B cell (primary cell): ENCODE measurements around the gene ELMOD3. TPM values are rescaled to one million over a fixed set of nuclear protein-coding genes. Genes with fewer than 3 reads are reported as not detected.
A peak's percentile ranks its signal among the peaks of the same experiment; 100 is the strongest.

Source experiments
- ATAC-seq: fragments of 200-7000 bp; cut with Tn5 transposase; one replicate; pipeline ENCODE4 v1.10.0; 2021; ENCODE audit warnings: low read depth, mild to moderate bottlenecking, moderate number of reproducible peaks, moderate library complexity
- CTCF ChIA-PET: fragments of 350-600 bp; sonication (Branson Sonifier 250); formaldehyde crosslinking; loops from one replicate; lab custom pipeline; 2021; ENCODE audit warnings: antibody characterized with exemption, inconsistent platforms; lab: Charles Lee
- POLR2A ChIA-PET: fragments of 350-600 bp; sonication (Branson Sonifier 250); formaldehyde crosslinking; loops from one replicate; lab custom pipeline; 2021; ENCODE audit warnings: antibody characterized with exemption; lab: Charles Lee
- DNase-seq: peaks from one replicate; pipeline ENCODE4 v3.0.0; 2013
- H2AFZ ChIP-seq: 2 replicates; pipeline ENCODE4 v1.6.1; 2012; ENCODE audit warnings: mild to moderate bottlenecking, low read depth, low read length; ENCODE audit not compliant: insufficient read depth, poor library complexity, severe bottlenecking
- H3K27ac ChIP-seq, 2 donors: 1 replicate in 1 of 2; 2 replicates in 1 of 2; pipeline ENCODE4 v1.5.1; 2012 to 2013; ENCODE audit warnings: low read length in 2 of 2, mild to moderate bottlenecking in 2 of 2, moderate library complexity in 1 of 2
- H3K27me3 ChIP-seq, 4 experiments: fragments of 200-600 bp in 1 of 4; sonication (generic) in 1 of 4; replicated peaks in 1 of 4; 1 replicate in 2 of 4; 2 replicates in 2 of 4; pipeline versions ENCODE4 v1.6.1 to v1.7.0; 2013 to 2016; ENCODE audit warnings: low read length in 3 of 4, mild to moderate bottlenecking in 2 of 4, mixed read lengths in 1 of 4, moderate library complexity in 1 of 4; ENCODE audit not compliant: insufficient read depth in 4 of 4, control insufficient read depth in 3 of 4; ENCODE audit errors: control extremely low read depth in 1 of 4
- H3K36me3 ChIP-seq, 2 experiments: replicated peaks in 1 of 2; 1 replicate in 1 of 2; 2 replicates in 1 of 2; pipeline versions ENCODE4 v1.6.1 to v1.7.1; 2013; ENCODE audit warnings: low read length in 1 of 2; ENCODE audit not compliant: insufficient read depth in 2 of 2, control insufficient read depth in 1 of 2; ENCODE audit errors: control extremely low read depth in 1 of 2, extremely low read depth in 1 of 2
- H3K4me1 ChIP-seq, 2 donors: fragments of 200-600 bp in 1 of 2; sonication (generic) in 1 of 2; 1 replicate in 1 of 2; 2 replicates in 1 of 2; pipeline versions ENCODE4 v1.5.1 to v1.6.1; 2013 to 2017; ENCODE audit warnings: low read length in 2 of 2; ENCODE audit not compliant: control insufficient read depth in 2 of 2, insufficient read depth in 2 of 2
- H3K4me2 ChIP-seq: replicated peaks from 2 replicates; pipeline ENCODE3; 2012; ENCODE audit warnings: mild to moderate bottlenecking, low read depth, low read length; ENCODE audit not compliant: poor library complexity, severe bottlenecking
- H3K4me3 ChIP-seq, 5 experiments: fragments of 200-600 bp in 1 of 5; sonication (generic) in 1 of 5; 1 replicate in 3 of 5; 2 replicates in 2 of 5; pipeline versions ENCODE4 v1.5.1 to v1.7.0; 2011 to 2016; ENCODE audit warnings: low read length in 4 of 5, mild to moderate bottlenecking in 4 of 5, low read depth in 2 of 5, control low read depth in 1 of 5, moderate library complexity in 1 of 5; ENCODE audit not compliant: insufficient read depth in 1 of 5; ENCODE audit errors: control extremely low read depth in 1 of 5, extremely low read depth in 1 of 5
- H3K79me2 ChIP-seq: fragments of 200-600 bp; sonication (generic); one replicate; pipeline ENCODE4 v1.6.0; 2016; ENCODE audit warnings: low read length; ENCODE audit not compliant: control insufficient read depth, insufficient read depth
- H3K9ac ChIP-seq: fragments of 200-600 bp; sonication (generic); 2 replicates; pipeline ENCODE4 v1.6.1; 2017; ENCODE audit warnings: mild to moderate bottlenecking, low read length, moderate library complexity
- H3K9me3 ChIP-seq, 3 donors: one replicate each; pipeline versions ENCODE4 v1.6.1 to v1.7.1; 2013; ENCODE audit warnings: low read length in 2 of 3; ENCODE audit not compliant: control insufficient read depth in 2 of 3, insufficient read depth in 1 of 3; ENCODE audit errors: control extremely low read depth in 1 of 3
- H4K20me1 ChIP-seq: 2 replicates; pipeline ENCODE4 v1.6.0; 2012; ENCODE audit warnings: mild to moderate bottlenecking, low read length; ENCODE audit not compliant: insufficient read depth, control insufficient read depth, poor library complexity, severe bottlenecking
- H3K27ac Mint-ChIP-seq: one replicate; pipeline ENCODE4 v1.8.0; 2021; ENCODE audit warnings: mixed read lengths
- H3K27me3 Mint-ChIP-seq: one replicate; pipeline ENCODE4 v1.8.0; 2021; ENCODE audit warnings: mixed read lengths
- H3K4me1 Mint-ChIP-seq: one replicate; pipeline ENCODE4 v1.8.0; 2021; ENCODE audit warnings: mixed read lengths
- H3K4me3 Mint-ChIP-seq: one replicate; pipeline ENCODE4 v1.8.0; 2021; ENCODE audit warnings: mixed read lengths
- H3K9me3 Mint-ChIP-seq: one replicate; pipeline ENCODE4 v1.8.0; 2022; ENCODE audit warnings: mixed read lengths; ENCODE audit not compliant: insufficient read depth
- EZH2 ChIP-seq: IDR thresholded peaks from 2 replicates; pipeline ENCODE4 v1.6.1; 2012; ENCODE audit warnings: borderline replicate concordance, low read depth, mild to moderate bottlenecking, moderate library complexity, low read length; ENCODE audit not compliant: insufficient read depth, poor library complexity, severe bottlenecking
- WGBS: methylation state at CpG from one replicate; pipeline ENCODE4 v1.1.5; 2013; ENCODE audit warnings: missing lambda C conversion rate; ENCODE audit not compliant: insufficient coverage; 5-methylcytosine and 5-hydroxymethylcytosine counted together
- intact Hi-C: fragments of 100-400 bp; cut with micrococcal nuclease; formaldehyde crosslinking; loops from one replicate; pipeline ENCODE4 v1.10.0; 2022
- polyA plus RNA-seq: library from polyadenylated mRNA; depleted of rRNA; stranded (reverse); fragments of >200 nt; gene quantifications from 2 replicates; pipeline ENCODE4 v1.2.3, GENCODE V29; 2012
- total RNA-seq, 2 donors: library from RNA; stranded (reverse); fragments of 120-200 nt in 1 of 2; gene quantifications; 1 replicate in 1 of 2; 2 replicates in 1 of 2; pipeline versions ENCODE4 v1.2.3 to v1.2.4, GENCODE V29; 2013 to 2022
- TF ChIP-seq, protein P1 (sequence below): fragments of 200-600 bp; IDR thresholded peaks from one replicate; pipeline ENCODE4 v1.8.0; 2022; ENCODE audit warnings: antibody characterized with exemption, mild to moderate bottlenecking

ELMOD3 gene
- total and polyA plus RNA-seq, 2 donors (not counting 1 experiment from before 2014, with no cell fraction given) = 34.3 to 57.6 TPM

DNA sequence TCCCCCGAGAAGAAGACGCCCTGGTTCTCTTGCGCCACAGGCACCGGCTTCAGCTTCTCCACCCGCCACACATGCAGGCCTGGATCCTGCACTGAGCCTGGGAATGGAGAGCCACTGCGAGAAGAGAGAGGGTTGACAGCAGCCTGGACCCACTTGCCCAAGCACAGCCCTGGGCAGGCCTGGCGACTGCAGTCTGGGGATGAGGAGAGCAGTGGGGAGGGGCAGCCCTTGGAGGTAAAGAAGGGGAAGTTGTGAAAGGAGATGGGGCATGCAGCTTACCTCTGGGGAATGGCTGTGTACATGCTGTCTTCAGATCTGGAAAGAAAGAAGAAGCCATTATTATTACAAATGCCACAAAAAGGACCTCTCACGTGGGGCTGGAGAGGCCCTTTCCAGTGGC is 47.3 kb downstream of the ELMOD3 start:
- peak overlapping the region; percentile 49 for H3K4me3 Mint-ChIP-seq
- Histone ChIP-seq H3K4me1 (peaks cover 35 to 36% of the 10 kb centered on the region in 2 donors), H3K9me3 (peaks cover 0 to 4% (median 0%) of the 10 kb centered on the region in 3 donors), H3K36me3 (peaks cover 5 to 47% of the 10 kb centered on the region in 2 experiments), H3K27ac (peak overlapping the region in 1 of 2 donors; percentile 49), H3K27me3 (no peaks in the 10 kb centered on the region), H3K4me3 (no peak overlapping the region), H3K4me2 (peak overlapping the region; percentile 27), H3K9ac (no peak overlapping the region), H2AFZ (no peak overlapping the region), H3K79me2 (peaks cover 25% of the 10 kb centered on the region), H4K20me1 (no peaks in the 10 kb centered on the region)
- no peak for DNase-seq
- WGBS = 84% methylated on average over 7 of the region's 8 CpGs
- no peaks in the 10 kb centered on the region for H3K27me3 Mint-ChIP-seq
- peak; percentile 50 for ATAC-seq
- ChIA-PET CTCF (interaction anchor here (0.9 to 8.7 kb wide), 3 partner anchors 10 to 150 kb away, joined by 3 to 45 read pairs (median 6); no protein-coding TSS in a partner anchor), POLR2A (interaction anchor here (0.6 to 2.0 kb wide), 3 partner anchors 10 to 137 kb away, joined by 3 to 5 read pairs (median 3); partner anchors contain the start of genes MAT2A and TGOLN2)
- intact Hi-C loops = no loop called here
- no peaks in the 10 kb centered on the region for H3K9me3 Mint-ChIP-seq
- peak overlapping the region; percentile 72 for H3K27ac Mint-ChIP-seq
- peaks cover 35% of the 10 kb centered on the region for H3K4me1 Mint-ChIP-seq
- TF ChIP-seq EZH2 = no peak
- TF ChIP-seq, protein P1, sequence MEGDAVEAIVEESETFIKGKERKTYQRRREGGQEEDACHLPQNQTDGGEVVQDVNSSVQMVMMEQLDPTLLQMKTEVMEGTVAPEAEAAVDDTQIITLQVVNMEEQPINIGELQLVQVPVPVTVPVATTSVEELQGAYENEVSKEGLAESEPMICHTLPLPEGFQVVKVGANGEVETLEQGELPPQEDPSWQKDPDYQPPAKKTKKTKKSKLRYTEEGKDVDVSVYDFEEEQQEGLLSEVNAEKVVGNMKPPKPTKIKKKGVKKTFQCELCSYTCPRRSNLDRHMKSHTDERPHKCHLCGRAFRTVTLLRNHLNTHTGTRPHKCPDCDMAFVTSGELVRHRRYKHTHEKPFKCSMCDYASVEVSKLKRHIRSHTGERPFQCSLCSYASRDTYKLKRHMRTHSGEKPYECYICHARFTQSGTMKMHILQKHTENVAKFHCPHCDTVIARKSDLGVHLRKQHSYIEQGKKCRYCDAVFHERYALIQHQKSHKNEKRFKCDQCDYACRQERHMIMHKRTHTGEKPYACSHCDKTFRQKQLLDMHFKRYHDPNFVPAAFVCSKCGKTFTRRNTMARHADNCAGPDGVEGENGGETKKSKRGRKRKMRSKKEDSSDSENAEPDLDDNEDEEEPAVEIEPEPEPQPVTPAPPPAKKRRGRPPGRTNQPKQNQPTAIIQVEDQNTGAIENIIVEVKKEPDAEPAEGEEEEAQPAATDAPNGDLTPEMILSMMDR = no peak
